ENCODE data around the gene BFSP1. TPM values are rescaled to one million over a fixed set of nuclear protein-coding genes. Genes with fewer than 3 reads are reported as not detected.

Gene BFSP1
- polyA plus RNA-seq, 1 of the 3 experiments (the other 2 are of a cell fraction) = 7.1 TPM

GRCh38 chr20:17457079-17457478 lies 74.1 kb downstream of the BFSP1 start:
- Histone ChIP-seq H3K4me2 (no peak overlapping the region), H3K4me1 (ENCODE audit: control insufficient read depth in 1 of 2, insufficient read depth in 2 of 2, low read depth in 1 of 2, low read length in 1 of 2) (no peaks in the 10 kb centered on the region), H3K9ac (no peak overlapping the region), H3F3A (replicated peaks; ENCODE audit: insufficient read depth) (no peaks in the 10 kb centered on the region), H3K36me3 (replicated peaks in 1 of 2; ENCODE audit: control insufficient read depth in 1 of 2, insufficient read depth in 2 of 2, low read length in 1 of 2) (no peaks in the 10 kb centered on the region), H3K79me2 (ENCODE audit: insufficient read depth) (no peaks in the 10 kb centered on the region), H3K4me3 (ENCODE audit: low read depth in 2 of 2, low read length in 1 of 2) (no peak overlapping the region), H4K20me1 (ENCODE audit: insufficient read depth) (no peaks in the 10 kb centered on the region), H3K9me3 (no peaks in the 10 kb centered on the region), H3K27me3 (ENCODE audit: insufficient read depth) (no peaks in the 10 kb centered on the region), H3K9me2 (no peaks in the 10 kb centered on the region), H3K27ac (ENCODE audit: low read depth in 2 of 2, low read length in 1 of 2) (no peak overlapping the region), H2AFZ (ENCODE audit: low read depth) (no peak overlapping the region)
- WGBS (ENCODE audit: low lambda C conversion rate) = 43% methylated on average over 1 of the region's 1 CpG
- TF ChIP-seq FOXM1 (IDR thresholded peaks at IDR 0.05; ENCODE audit: low read depth) (no peak), CTCF (IDR thresholded peaks at IDR 0.05) (no peak), POLR2AphosphoS5 (IDR thresholded peaks at IDR 0.05; ENCODE audit: low read depth, low read length) (no peak), GABPA (IDR thresholded peaks at IDR 0.05; ENCODE audit: low read depth) (no peak), NFIC (IDR thresholded peaks at IDR 0.05; ENCODE audit: borderline replicate concordance) (no peak), EZH2phosphoT487 (IDR thresholded peaks at IDR 0.05; ENCODE audit: borderline replicate concordance, low read depth) (no peak), RFX5 (IDR thresholded peaks at IDR 0.05; ENCODE audit: low read length) (no peak), RXRA (IDR thresholded peaks at IDR 0.05; ENCODE audit: borderline replicate concordance, low read depth) (no peak), YY1 (IDR thresholded peaks at IDR 0.05; ENCODE audit: low read depth) (no peak), TEAD4 (IDR thresholded peaks at IDR 0.05; ENCODE audit: borderline replicate concordance, insufficient read depth) (no peak)
- DNase-seq = no peak
- ChIA-PET CTCF (no interaction called here), POLR2A (no interaction called here)

- POLR2A ChIA-PET = no interaction called here
- no peaks in the 10 kb centered on the region for H3K27me3 ChIP-seq (ENCODE audit: insufficient read depth)
- no peaks in the 10 kb centered on the region for H3K9me2 ChIP-seq
- H3K4me3 ChIP-seq (ENCODE audit: low read depth in 2 of 2, low read length in 1 of 2) = no peak overlapping the region
- H2AFZ ChIP-seq (ENCODE audit: low read depth) = no peak overlapping the region
- H3K9me3 ChIP-seq = no peaks in the 10 kb centered on the region
- no peak overlapping the region for H3K27ac ChIP-seq (ENCODE audit: low read depth in 2 of 2, low read length in 1 of 2)
- H3K4me2 ChIP-seq = no peak overlapping the region
- CTCF ChIA-PET = no interaction called here
- 57% methylated on average over 8 of the region's 8 CpGs for WGBS (ENCODE audit: low lambda C conversion rate)
- H3K9ac ChIP-seq = no peak overlapping the region
- H3K36me3 ChIP-seq (replicated peaks in 1 of 2; ENCODE audit: control insufficient read depth in 1 of 2, insufficient read depth in 2 of 2, low read length in 1 of 2) = no peaks in the 10 kb centered on the region
- H3K79me2 ChIP-seq (ENCODE audit: insufficient read depth) = no peaks in the 10 kb centered on the region
- no peaks in the 10 kb centered on the region for H4K20me1 ChIP-seq (ENCODE audit: insufficient read depth)
- DNase-seq = no peak
- no peak for TF ChIP-seq NRF1 (IDR thresholded peaks at IDR 0.05; ENCODE audit: low read depth, low read length)
- TF ChIP-seq EZH2phosphoT487 (IDR thresholded peaks at IDR 0.05; ENCODE audit: borderline replicate concordance, low read depth) = no peak
- TF ChIP-seq, protein P1, sequence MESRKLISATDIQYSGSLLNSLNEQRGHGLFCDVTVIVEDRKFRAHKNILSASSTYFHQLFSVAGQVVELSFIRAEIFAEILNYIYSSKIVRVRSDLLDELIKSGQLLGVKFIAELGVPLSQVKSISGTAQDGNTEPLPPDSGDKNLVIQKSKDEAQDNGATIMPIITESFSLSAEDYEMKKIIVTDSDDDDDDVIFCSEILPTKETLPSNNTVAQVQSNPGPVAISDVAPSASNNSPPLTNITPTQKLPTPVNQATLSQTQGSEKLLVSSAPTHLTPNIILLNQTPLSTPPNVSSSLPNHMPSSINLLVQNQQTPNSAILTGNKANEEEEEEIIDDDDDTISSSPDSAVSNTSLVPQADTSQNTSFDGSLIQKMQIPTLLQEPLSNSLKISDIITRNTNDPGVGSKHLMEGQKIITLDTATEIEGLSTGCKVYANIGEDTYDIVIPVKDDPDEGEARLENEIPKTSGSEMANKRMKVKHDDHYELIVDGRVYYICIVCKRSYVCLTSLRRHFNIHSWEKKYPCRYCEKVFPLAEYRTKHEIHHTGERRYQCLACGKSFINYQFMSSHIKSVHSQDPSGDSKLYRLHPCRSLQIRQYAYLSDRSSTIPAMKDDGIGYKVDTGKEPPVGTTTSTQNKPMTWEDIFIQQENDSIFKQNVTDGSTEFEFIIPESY (IDR thresholded peaks at IDR 0.05; ENCODE audit: borderline replicate concordance, low read depth) = no peak
- TF ChIP-seq FOSL2 (IDR thresholded peaks at IDR 0.05; ENCODE audit: borderline replicate concordance, low read depth) = no peak
- TF ChIP-seq, protein P2, sequence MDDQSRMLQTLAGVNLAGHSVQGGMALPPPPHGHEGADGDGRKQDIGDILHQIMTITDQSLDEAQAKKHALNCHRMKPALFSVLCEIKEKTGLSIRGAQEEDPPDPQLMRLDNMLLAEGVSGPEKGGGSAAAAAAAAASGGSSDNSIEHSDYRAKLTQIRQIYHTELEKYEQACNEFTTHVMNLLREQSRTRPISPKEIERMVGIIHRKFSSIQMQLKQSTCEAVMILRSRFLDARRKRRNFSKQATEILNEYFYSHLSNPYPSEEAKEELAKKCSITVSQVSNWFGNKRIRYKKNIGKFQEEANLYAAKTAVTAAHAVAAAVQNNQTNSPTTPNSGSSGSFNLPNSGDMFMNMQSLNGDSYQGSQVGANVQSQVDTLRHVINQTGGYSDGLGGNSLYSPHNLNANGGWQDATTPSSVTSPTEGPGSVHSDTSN (IDR thresholded peaks at IDR 0.05) = no peak
- TF ChIP-seq RFX5 (IDR thresholded peaks at IDR 0.05; ENCODE audit: low read length) = no peak
- TF ChIP-seq NFIC (IDR thresholded peaks at IDR 0.05; ENCODE audit: borderline replicate concordance) = no peak
- TF ChIP-seq TAF1 (IDR thresholded peaks at IDR 0.05; ENCODE audit: borderline replicate concordance, low read depth, low read length) = no peak
- no peak for TF ChIP-seq MEF2A (IDR thresholded peaks at IDR 0.05; ENCODE audit: borderline replicate concordance, low read depth)
- no peak for TF ChIP-seq GABPA (IDR thresholded peaks at IDR 0.05; ENCODE audit: low read depth)
- TF ChIP-seq ELF1 (IDR thresholded peaks at IDR 0.05) = no peak
- TF ChIP-seq GATA2 (CRISPR knock-in tag; IDR thresholded peaks at IDR 0.05) = no peak
- TF ChIP-seq MXI1 (IDR thresholded peaks at IDR 0.05; ENCODE audit: low read depth, low read length) = no peak
- TF ChIP-seq YY1 (IDR thresholded peaks at IDR 0.05; ENCODE audit: low read depth) = no peak
- no peak for TF ChIP-seq RCOR1 (IDR thresholded peaks at IDR 0.05; ENCODE audit: low read length)
- TF ChIP-seq, protein P3, sequence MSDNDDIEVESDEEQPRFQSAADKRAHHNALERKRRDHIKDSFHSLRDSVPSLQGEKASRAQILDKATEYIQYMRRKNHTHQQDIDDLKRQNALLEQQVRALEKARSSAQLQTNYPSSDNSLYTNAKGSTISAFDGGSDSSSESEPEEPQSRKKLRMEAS (IDR thresholded peaks at IDR 0.05; ENCODE audit: low read depth) = no peak
- no peak for TF ChIP-seq FOXM1 (IDR thresholded peaks at IDR 0.05; ENCODE audit: low read depth)
- TF ChIP-seq JUND (IDR thresholded peaks at IDR 0.05) = no peak
- no peaks in the 10 kb centered on the region for H3F3A ChIP-seq (replicated peaks; ENCODE audit: insufficient read depth)
- no peaks in the 10 kb centered on the region for H3K4me1 ChIP-seq (ENCODE audit: control insufficient read depth in 1 of 2, insufficient read depth in 2 of 2, low read depth in 1 of 2, low read length in 1 of 2)
Observed at GRCh38 chr20:17456279-17456678, 74.9 kb downstream of the BFSP1 start.

Measured in SK-N-SH (cell line).